Endometrial microvascular endothelial cells (primary cell): ENCODE measurements around the gene RYR2. TPM values are rescaled to one million over a fixed set of nuclear protein-coding genes. Genes with fewer than 3 reads are reported as not detected.

Experiments used
- in situ Hi-C: cut with HindIII; loops from 2 replicates; pipeline ENCODE4 v1.10.0; 2017; ENCODE audit warnings: low sequenced_read_pairs, low pct_unique_long_range_greater_than_20kb; ENCODE audit errors: inconsistent ontology term
- total RNA-seq: library from RNA; depleted of rRNA; stranded (reverse); fragments of >200 nt; gene quantifications from one replicate; pipeline ENCODE4 v1.2.3, GENCODE V29; 2015; ENCODE audit errors: inconsistent ontology term

The RYR2 gene
- total RNA-seq, result not detected

DNA sequence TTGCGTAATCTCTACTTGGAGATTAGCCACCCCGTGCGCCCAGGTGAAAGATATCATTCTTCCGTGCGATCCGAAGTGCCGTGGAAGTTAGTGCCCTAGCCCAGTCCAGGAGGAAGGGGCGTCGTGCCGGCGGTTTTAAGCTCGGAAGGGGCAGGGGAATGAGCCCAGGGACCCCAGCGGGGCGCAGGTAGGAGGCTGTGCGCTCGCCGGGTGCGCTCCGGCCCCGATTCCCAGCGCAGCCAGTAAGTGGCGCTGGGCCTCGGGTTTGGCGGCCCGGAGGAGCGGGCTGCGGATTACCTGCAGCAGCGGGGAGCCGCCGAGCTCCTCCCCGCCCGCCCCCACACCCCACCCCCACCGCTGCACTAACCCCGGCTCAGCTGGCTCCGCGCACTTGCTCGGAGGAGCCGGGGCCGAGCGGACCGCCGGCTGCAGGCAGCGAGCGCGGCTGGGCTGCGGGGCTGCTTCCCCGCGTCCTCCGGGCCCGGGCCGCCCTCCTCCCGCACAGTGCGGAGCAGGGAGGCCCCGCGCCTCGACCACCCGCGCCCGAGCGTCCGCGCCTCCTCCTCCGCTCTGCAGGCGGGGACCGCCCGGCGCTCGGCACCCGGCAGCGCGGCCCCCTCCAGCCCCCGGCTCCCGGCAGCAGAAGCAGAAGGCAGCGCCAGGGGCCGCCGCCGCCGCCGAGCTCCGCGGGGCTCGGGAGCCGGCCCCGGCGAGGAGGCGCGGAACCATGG, at the start of gene RYR2:
RYR2 (plus strand) TSS at position 390 of the 731 bp plus-strand sequence; CDS start at position 728, 338 bp downstream.
- in situ Hi-C loops, result no loop called here

- in situ Hi-C loops, result no loop called here
Observed at GRCh38 chr1:236992449-236992848, 49.5 kb upstream of the RYR2 start.

DNA sequence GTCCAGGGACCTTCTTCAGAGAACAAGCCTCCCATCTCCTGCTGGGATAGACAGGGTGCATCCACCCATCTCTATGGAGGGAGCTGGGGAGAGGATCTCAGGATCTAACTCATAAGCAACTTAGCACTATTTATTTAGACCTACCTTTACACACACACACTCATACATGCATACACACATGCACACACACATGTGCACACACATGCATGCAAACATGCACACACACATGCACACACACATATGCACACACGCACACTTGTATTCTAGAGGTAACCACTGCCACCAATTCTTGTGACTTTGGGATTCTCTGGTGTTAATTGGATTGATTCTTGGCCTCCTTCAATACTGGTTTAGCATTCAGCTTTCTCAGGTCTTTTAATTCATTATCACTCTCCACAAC, 47.5 kb upstream of the RYR2 start:
- in situ Hi-C loops, result no loop called here

- in situ Hi-C loops, result no loop called here
Observed at GRCh38 chr1:236997361-236997760, 44.6 kb upstream of the RYR2 start.

DNA sequence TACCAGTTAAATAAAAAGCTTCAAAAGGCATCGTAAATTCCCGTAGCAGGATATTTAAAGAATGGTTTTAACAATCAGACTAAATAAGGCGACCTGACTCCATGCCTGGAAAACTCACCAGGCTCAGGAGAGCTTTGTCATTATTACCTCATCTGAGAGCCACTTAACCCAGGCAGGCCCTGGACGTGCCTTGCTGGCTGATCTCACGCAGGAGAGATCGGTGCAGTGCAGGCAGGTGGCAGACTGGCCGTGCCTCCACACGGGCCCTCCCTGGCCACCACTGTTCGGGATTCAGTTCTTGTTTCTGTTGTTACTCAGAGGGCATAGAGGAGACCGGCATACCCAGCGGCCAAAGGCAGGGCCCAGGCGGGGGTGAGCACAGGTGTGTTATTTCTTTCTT, 44.1 kb upstream of the RYR2 start:
- in situ Hi-C loops, result no loop called here

DNA sequence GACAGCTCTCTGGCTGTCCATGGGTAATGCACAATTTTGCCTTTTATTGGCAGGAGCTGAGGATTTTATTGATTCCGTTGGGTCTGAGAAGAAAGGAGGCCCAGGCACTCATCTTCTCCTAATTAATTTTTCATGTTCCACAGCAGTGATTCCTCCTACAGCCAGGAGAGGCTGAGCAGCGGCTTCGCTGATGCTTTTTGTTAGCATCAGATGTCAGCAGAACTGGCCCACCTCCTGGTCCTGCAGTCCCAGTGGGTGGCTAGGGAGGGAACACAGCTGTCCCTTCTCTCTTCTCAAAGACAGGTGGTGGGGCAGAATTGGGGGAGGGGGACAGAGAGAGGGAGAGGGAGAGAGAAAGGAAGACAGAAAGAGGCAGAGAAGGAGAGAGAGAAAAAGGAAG, 43.4 kb upstream of the RYR2 start:
- in situ Hi-C loops, result no loop called here

DNA sequence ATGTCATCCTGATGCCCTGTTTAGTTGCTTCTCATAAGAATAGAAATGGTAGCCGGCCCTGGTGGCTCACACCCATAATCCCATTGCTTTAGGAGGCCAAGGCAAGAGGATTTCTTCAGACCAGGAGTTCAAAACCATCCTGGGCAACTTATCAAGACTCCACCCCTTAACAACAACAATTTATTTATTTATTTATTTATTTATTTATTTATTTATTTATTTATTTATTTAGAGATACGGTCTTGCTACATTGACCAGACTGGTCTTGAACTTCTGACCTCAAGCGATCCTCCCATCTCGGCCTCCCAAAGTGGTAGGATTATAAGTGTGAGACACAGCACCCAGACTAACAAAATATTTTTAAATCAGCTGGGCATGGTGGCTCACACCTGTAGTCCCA, 41.8 kb upstream of the RYR2 start:
- in situ Hi-C loops, result no loop called here

DNA sequence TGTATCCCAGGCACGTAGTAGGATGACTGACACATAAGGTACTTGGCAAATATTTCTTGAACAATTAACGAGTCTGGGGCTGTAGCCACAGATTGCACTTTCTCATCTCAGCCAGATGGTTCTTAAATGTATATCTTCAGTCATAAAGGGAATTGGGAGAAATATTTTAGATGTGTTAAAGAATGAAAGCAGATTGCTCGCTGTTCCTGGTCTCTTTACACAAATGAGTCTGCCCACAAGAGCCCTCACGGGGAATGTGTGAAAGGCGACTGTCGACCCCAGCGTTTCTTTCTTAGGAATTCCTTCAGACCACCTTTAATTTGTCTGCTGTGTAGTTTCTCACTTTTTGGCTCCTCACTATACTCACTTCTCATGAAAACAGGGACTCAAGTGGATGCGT, 38.5 kb upstream of the RYR2 start:
- in situ Hi-C loops, result no loop called here

DNA sequence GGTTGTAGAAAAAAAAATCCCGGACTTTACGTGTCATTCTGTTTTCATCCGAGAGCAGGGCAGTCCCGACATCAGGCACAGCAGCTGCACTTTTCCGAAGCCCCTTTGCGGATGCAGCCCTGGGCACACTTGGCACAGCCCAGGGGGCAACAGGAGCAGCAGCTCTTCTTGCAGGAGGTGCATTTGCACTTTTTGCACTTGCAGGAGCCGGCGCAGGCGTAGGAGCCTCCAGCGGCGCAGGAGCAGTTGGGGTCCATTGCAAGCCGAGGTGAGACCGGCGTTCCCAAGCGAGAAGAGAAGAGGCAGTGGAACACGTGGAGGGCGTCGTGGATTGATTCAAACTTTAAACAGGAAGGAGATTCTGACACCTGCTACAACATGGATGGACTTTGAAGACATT, 37.9 kb upstream of the RYR2 start, which contains the start of gene MT1HL1:
MT1HL1 (minus strand) TSS at position 326 of the 400 bp plus-strand sequence; CDS start at position 257, 69 bp downstream.
- in situ Hi-C loops, result no loop called here

DNA sequence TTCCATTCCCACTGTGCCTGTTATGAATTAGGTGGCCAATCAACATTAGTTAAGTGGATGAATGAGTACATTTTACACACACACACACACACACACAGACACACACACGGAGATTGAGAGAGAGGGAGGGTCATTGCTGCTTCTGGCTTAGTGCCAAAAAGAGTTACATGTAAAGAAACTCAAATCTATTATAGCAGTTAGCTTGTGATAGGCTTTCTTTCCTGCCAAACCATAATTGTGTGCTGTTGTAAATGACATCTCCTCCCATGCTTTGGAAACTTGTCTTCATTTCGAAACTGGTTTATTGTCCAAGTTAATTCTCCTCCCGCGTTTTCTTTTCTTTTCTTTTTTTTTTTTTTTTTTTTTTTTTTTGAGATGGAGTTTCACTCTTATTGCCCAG, 36.3 kb upstream of the RYR2 start:
- in situ Hi-C loops, result no loop called here

- in situ Hi-C loops, result no loop called here
Observed at GRCh38 chr1:237007147-237007881, 34.7 kb upstream of the RYR2 start.

GRCh38 chr1:237009611-237010010, 32.4 kb upstream of the RYR2 start:
- in situ Hi-C loops, result no loop called here

DNA sequence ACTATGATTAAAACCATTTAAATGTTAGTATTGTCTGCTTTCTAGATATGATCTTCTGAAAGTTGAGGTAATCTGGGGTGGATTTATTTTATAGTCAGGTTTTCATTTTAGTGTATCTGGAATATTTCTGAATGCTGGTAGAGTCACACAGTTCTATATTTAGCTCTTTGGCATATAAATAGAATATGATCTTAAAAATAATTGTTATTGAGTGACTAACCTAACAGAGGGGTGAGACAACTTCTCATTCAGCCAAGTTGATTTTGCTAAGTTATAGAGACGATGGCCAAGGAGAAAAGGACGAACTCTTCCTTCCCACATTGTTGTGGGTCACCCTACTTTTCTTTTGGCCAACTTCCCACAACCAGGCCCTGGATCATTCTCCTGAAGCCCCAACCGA, 30.6 kb upstream of the RYR2 start:
- in situ Hi-C loops, result no loop called here

DNA sequence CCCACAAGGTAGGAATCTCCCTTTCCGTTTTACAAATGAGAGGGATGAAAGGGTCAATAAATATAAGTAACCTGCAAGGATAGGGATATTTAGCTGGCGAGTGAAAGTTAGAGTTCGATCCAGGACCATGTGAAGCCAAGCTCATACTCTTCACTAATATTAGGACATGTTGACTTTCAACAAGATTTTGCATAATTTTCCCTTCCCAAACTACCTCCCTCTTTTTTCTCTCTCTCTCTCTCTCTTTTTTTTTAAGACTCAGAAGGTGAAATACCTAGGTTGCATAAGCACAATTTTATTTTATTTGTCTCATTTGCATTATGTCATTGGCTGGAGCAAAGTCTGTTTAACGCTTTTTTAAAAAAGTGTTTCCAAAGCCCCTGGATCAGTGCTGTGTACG, 29.6 kb upstream of the RYR2 start:
- in situ Hi-C loops, result no loop called here

- in situ Hi-C loops, result no loop called here
Observed at GRCh38 chr1:237012788-237013383, 29.1 kb upstream of the RYR2 start.

DNA sequence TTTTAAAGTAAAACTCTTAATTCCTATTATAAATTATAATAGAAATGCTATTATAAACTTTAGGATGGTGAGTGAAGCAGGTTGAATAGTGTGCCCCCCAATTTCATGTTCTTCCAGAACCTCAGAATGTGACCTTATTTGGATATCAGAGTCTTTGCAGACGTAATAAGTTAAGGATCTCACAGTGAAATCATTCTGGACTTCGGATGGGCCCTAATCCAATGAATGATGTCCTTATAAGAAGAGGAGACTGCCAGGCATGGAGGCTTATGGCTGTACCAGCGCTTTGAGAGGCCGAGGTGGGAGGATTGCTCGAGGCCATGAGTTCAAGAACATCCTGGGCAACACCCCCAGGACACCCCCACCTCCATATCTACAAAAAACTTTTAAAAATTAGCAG, 28.4 kb upstream of the RYR2 start:
- in situ Hi-C loops, result no loop called here

DNA sequence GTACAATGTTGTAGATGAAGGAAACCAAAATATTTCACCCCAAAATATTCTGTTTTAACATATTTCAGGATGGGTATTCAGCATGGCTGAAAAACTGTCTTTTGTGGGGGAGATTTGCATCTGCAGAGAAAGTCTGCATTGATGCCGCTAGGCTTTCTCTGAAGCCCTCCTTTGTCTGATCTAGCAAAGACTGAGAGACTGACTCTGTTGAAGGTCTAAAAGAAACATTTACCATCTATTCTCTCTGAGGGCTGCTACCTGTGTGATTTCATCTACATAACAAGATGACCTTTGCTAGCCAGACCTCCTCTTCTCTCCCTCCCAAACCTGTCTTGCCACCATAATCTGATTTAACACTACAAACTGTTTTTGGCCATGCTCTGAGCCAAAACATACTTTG, 25.4 kb upstream of the RYR2 start:
- in situ Hi-C loops, result no loop called here

DNA sequence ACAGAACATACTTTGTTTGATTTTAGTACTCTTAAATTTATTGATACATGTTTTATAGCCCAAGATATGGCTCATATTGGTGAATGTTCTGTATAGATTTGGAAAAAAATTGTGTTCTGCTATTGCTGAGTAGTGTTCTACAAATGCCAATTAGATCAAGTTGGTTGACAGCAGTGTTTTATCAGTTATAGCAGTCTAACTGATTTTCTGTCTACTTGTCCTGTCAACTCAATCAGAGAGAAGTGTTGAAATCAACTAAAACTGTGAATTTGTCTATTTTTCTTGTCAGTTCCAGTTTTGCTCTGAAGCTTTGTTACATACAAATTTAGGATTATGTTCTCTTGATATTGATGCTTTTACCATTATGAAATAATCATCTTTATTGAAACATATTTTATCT, 23.1 kb upstream of the RYR2 start:
- in situ Hi-C loops, result no loop called here

DNA sequence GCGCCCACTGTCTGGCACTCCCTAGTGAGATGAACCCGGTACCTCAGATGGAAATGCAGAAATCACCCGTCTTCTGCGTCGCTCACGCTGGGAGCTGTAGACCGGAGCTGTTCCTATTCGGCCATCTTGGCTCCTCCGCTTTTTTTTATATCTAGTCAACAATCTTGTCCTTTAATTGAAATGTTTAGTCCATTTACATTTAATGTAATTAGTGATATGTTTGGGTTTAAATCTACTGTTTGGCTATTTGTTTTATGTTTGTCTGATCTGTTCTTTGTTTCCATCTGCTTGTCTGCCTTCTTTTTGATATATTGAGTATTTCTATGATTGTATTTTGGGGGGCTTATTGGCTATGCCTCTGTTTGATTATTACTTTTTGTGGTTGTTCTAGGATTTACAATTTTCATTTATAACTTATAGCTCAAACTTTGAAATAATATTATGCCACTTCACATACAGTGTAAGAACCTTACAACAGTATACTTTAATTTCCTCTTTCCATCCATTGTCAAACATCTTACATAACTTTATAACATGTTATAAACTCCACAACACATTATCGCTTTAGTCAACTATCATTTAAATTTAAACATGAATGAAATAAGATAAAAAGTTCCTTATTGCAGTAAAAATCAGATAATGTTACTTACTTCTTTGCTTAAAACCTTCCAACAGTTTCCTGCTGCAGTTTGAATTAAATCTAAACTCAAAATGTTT, 16.5 kb upstream of the RYR2 start:
- in situ Hi-C loops, result no loop called here
